ENCODE results near the gene HTRA2.

Gene HTRA2

GRCh38 chr2:74564222-74564621 is 34.5 kb downstream of the HTRA2 start:
- peaks cover 37% of the 10 kb centered on the region for H3K27me3 ChIP-seq (ENCODE audit: control insufficient read depth, insufficient read depth, low read length)
- H3K9me3 ChIP-seq (ENCODE audit: control insufficient read depth, insufficient read depth, low read length) = no peaks in the 10 kb centered on the region
- peaks cover 6% of the 10 kb centered on the region for H3K4me1 ChIP-seq (ENCODE audit: control insufficient read depth, insufficient read depth, low read length)
- no peak overlapping the region for H3K9ac ChIP-seq (ENCODE audit: low read depth, low read length)
- no peak overlapping the region for H3K4me3 ChIP-seq (ENCODE audit: low read depth, low read length)
- H3K36me3 ChIP-seq (ENCODE audit: control insufficient read depth, insufficient read depth, low read length) = no peaks in the 10 kb centered on the region

GRCh38 chr2:74566076-74566753 is 36.5 kb downstream of the HTRA2 start:
- Histone ChIP-seq H3K9me3 (ENCODE audit: control insufficient read depth, insufficient read depth, low read length) (no peaks in the 10 kb centered on the region), H3K27me3 (ENCODE audit: control insufficient read depth, insufficient read depth, low read length) (peaks cover 24% of the 10 kb centered on the region), H3K4me3 (ENCODE audit: low read depth, low read length) (no peak overlapping the region), H3K9ac (ENCODE audit: low read depth, low read length) (no peak overlapping the region), H3K4me1 (ENCODE audit: control insufficient read depth, insufficient read depth, low read length) (no peaks in the 10 kb centered on the region), H3K36me3 (ENCODE audit: control insufficient read depth, insufficient read depth, low read length) (no peaks in the 10 kb centered on the region)

GRCh38 chr2:74566754-74567085 is 37.0 kb downstream of the HTRA2 start:
- Histone ChIP-seq H3K4me1 (ENCODE audit: control insufficient read depth, insufficient read depth, low read length) (no peaks in the 10 kb centered on the region), H3K9me3 (ENCODE audit: control insufficient read depth, insufficient read depth, low read length) (no peaks in the 10 kb centered on the region), H3K27me3 (ENCODE audit: control insufficient read depth, insufficient read depth, low read length) (peaks cover 19% of the 10 kb centered on the region), H3K9ac (ENCODE audit: low read depth, low read length) (no peak overlapping the region), H3K36me3 (ENCODE audit: control insufficient read depth, insufficient read depth, low read length) (no peaks in the 10 kb centered on the region), H3K4me3 (ENCODE audit: low read depth, low read length) (no peak overlapping the region)

GRCh38 chr2:74567881-74568280 is 38.1 kb downstream of the HTRA2 start:
- Histone ChIP-seq H3K27me3 (ENCODE audit: control insufficient read depth, insufficient read depth, low read length) (peaks cover 11% of the 10 kb centered on the region), H3K9ac (ENCODE audit: low read depth, low read length) (no peak overlapping the region), H3K4me1 (ENCODE audit: control insufficient read depth, insufficient read depth, low read length) (no peaks in the 10 kb centered on the region), H3K4me3 (ENCODE audit: low read depth, low read length) (no peak overlapping the region), H3K36me3 (ENCODE audit: control insufficient read depth, insufficient read depth, low read length) (no peaks in the 10 kb centered on the region), H3K9me3 (ENCODE audit: control insufficient read depth, insufficient read depth, low read length) (no peaks in the 10 kb centered on the region)

- H3K4me3 ChIP-seq (ENCODE audit: low read depth, low read length) = no peak overlapping the region
- peaks cover 5% of the 10 kb centered on the region for H3K27me3 ChIP-seq (ENCODE audit: control insufficient read depth, insufficient read depth, low read length)
- H3K4me1 ChIP-seq (ENCODE audit: control insufficient read depth, insufficient read depth, low read length) = no peaks in the 10 kb centered on the region
- H3K36me3 ChIP-seq (ENCODE audit: control insufficient read depth, insufficient read depth, low read length) = no peaks in the 10 kb centered on the region
- H3K9me3 ChIP-seq (ENCODE audit: control insufficient read depth, insufficient read depth, low read length) = no peaks in the 10 kb centered on the region
- no peak overlapping the region for H3K9ac ChIP-seq (ENCODE audit: low read depth, low read length)
Observed at GRCh38 chr2:74569686-74570085, 40.0 kb downstream of the HTRA2 start.

GRCh38 chr2:74571058-74571457 is 41.3 kb downstream of the HTRA2 start:
- Histone ChIP-seq H3K36me3 (ENCODE audit: control insufficient read depth, insufficient read depth, low read length) (no peaks in the 10 kb centered on the region), H3K9ac (ENCODE audit: low read depth, low read length) (no peak overlapping the region), H3K4me1 (ENCODE audit: control insufficient read depth, insufficient read depth, low read length) (no peaks in the 10 kb centered on the region), H3K4me3 (ENCODE audit: low read depth, low read length) (no peak overlapping the region), H3K27me3 (ENCODE audit: control insufficient read depth, insufficient read depth, low read length) (peaks cover 7% of the 10 kb centered on the region), H3K9me3 (ENCODE audit: control insufficient read depth, insufficient read depth, low read length) (no peaks in the 10 kb centered on the region)

DNA sequence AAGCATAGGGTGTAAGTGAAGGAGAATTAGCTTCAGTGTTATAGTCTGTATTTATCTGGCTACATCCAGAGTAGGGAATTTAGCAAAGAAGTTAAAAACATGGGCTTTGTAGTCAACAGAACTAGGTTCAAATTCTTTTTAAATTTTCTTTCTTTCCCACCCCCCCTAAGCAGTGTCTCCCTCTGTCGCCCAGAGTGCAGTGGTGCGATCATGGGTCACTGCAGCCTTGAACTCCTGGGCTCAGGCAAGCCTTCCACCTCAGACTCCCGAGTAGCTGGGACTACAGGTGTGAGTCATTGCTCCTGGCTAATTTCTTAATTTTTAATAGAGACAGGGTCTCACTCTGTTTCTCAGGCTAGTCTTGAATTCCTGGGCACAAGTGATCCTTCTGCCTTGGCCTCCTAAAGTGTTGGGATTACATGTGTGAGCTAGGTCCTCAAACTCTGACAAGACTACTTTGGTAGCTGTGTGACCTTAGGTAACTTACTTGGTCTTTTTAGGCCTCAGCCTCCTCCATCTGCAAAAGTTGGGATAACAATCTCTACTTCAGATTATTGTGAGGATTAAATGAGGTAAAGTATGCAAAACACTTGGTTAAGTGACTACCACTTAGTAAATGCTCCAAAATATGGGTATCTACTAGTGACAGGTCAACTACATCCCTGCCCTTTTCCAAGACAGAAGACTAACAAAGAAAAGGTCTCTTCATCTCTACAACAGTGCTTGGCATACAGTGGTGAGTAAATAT is 42.6 kb downstream of the HTRA2 start:
- H3K27me3 ChIP-seq (ENCODE audit: control insufficient read depth, insufficient read depth, low read length) = peaks cover 7% of the 10 kb centered on the region
- no peak overlapping the region for H3K9ac ChIP-seq (ENCODE audit: low read depth, low read length)
- no peak overlapping the region for H3K4me3 ChIP-seq (ENCODE audit: low read depth, low read length)
- no peaks in the 10 kb centered on the region for H3K9me3 ChIP-seq (ENCODE audit: control insufficient read depth, insufficient read depth, low read length)
- H3K4me1 ChIP-seq (ENCODE audit: control insufficient read depth, insufficient read depth, low read length) = no peaks in the 10 kb centered on the region
- no peaks in the 10 kb centered on the region for H3K36me3 ChIP-seq (ENCODE audit: control insufficient read depth, insufficient read depth, low read length)

DNA sequence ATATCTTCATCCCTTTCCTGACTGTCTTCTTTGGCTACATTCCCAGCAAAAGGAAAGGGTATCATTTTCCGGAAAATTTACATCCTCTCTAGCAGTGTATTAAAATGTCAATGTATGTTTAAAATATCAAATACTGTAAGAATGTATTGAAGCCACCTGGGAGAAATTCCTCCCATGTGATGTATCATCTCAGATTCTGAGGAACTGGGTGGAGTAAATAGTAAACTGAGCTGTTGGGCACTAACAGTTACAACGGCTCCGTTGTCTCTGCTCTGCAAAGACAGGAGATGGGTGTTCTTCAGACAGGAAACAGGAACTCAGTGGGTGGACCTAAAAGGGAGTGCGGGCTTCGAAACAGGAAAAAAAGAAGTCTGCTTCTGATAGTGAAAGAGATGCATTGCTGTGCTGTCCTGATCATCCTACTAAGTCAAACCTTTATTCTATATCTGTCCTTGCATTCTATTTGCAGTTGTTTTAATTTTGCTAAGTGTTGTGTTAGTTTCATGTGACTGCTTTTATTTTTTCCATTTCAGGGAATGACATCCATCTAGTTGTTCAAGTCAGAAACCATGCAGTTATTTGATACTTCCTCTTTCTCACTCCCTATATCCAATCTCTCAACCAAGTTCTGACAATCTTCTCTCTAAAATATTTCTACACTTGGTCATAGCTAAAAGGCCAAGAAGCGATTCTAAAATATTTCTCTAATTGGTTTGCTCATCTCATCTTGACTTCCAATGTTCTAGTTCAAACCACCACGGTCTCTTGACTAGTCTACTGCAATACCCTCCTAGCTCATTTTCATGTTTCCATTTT is 44.2 kb downstream of the HTRA2 start:
- Histone ChIP-seq H3K9me3 (ENCODE audit: control insufficient read depth, insufficient read depth, low read length) (no peaks in the 10 kb centered on the region), H3K4me1 (ENCODE audit: control insufficient read depth, insufficient read depth, low read length) (no peaks in the 10 kb centered on the region), H3K4me3 (ENCODE audit: low read depth, low read length) (no peak overlapping the region), H3K36me3 (ENCODE audit: control insufficient read depth, insufficient read depth, low read length) (no peaks in the 10 kb centered on the region), H3K9ac (ENCODE audit: low read depth, low read length) (no peak overlapping the region), H3K27me3 (ENCODE audit: control insufficient read depth, insufficient read depth, low read length) (peaks cover 4% of the 10 kb centered on the region)

GRCh38 chr2:74575320-74575719 is 45.6 kb downstream of the HTRA2 start:
- Histone ChIP-seq H3K27me3 (ENCODE audit: control insufficient read depth, insufficient read depth, low read length) (peaks cover 4% of the 10 kb centered on the region), H3K9me3 (ENCODE audit: control insufficient read depth, insufficient read depth, low read length) (no peaks in the 10 kb centered on the region), H3K36me3 (ENCODE audit: control insufficient read depth, insufficient read depth, low read length) (no peaks in the 10 kb centered on the region), H3K9ac (ENCODE audit: low read depth, low read length) (no peak overlapping the region), H3K4me3 (ENCODE audit: low read depth, low read length) (no peak overlapping the region), H3K4me1 (ENCODE audit: control insufficient read depth, insufficient read depth, low read length) (no peaks in the 10 kb centered on the region)

- no peak overlapping the region for H3K9ac ChIP-seq (ENCODE audit: low read depth, low read length)
- peaks cover 4% of the 10 kb centered on the region for H3K27me3 ChIP-seq (ENCODE audit: control insufficient read depth, insufficient read depth, low read length)
- no peaks in the 10 kb centered on the region for H3K36me3 ChIP-seq (ENCODE audit: control insufficient read depth, insufficient read depth, low read length)
- H3K4me3 ChIP-seq (ENCODE audit: low read depth, low read length) = no peak overlapping the region
- no peaks in the 10 kb centered on the region for H3K4me1 ChIP-seq (ENCODE audit: control insufficient read depth, insufficient read depth, low read length)
- H3K9me3 ChIP-seq (ENCODE audit: control insufficient read depth, insufficient read depth, low read length) = no peaks in the 10 kb centered on the region
Observed at GRCh38 chr2:74576211-74576862, 46.6 kb downstream of the HTRA2 start.

- Histone ChIP-seq H3K27me3 (ENCODE audit: control insufficient read depth, insufficient read depth, low read length) (peaks cover 6% of the 10 kb centered on the region), H3K36me3 (ENCODE audit: control insufficient read depth, insufficient read depth, low read length) (no peaks in the 10 kb centered on the region), H3K9ac (ENCODE audit: low read depth, low read length) (no peak overlapping the region), H3K4me3 (ENCODE audit: low read depth, low read length) (no peak overlapping the region), H3K4me1 (ENCODE audit: control insufficient read depth, insufficient read depth, low read length) (no peaks in the 10 kb centered on the region), H3K9me3 (ENCODE audit: control insufficient read depth, insufficient read depth, low read length) (no peaks in the 10 kb centered on the region)
Observed at GRCh38 chr2:74576863-74577229, 47.1 kb downstream of the HTRA2 start.
